Esophagus squamous epithelium (tissue), 5 donors: ENCODE results near the gene C1RL. TPM values are rescaled to one million over a fixed set of nuclear protein-coding genes. Genes with fewer than 3 reads are reported as not detected.

ENCODE experiments used
- DNase-seq: peaks from one replicate; lab custom pipeline; 2025; lab: John Stamatoyannopoulos, UW
- H3K27ac ChIP-seq, 4 donors: fragments of 200-600 bp; sonication (generic); one replicate each; pipeline ENCODE4 v1.5.1; 2016 to 2019; ENCODE audit warnings: mild to moderate bottlenecking in 1 of 4
- H3K27me3 ChIP-seq, 4 donors: fragments of 200-600 bp; sonication (generic); 1 replicate in 3 of 4; 2 replicates in 1 of 4; pipeline versions ENCODE4 v1.5.1 to v1.6.0; 2017 to 2021; ENCODE audit warnings: antibody characterized with exemption in 1 of 4
- H3K36me3 ChIP-seq, 3 donors: fragments of 200-600 bp; sonication (generic); one replicate each; pipeline ENCODE4 v1.5.1; 2016 to 2019
- H3K4me1 ChIP-seq, 3 donors: fragments of 200-600 bp; sonication (generic); one replicate each; pipeline ENCODE4 v1.5.1; 2017 to 2019
- H3K4me3 ChIP-seq, 4 donors: fragments of 200-600 bp; sonication (generic); 1 replicate in 3 of 4; 2 replicates in 1 of 4; pipeline ENCODE4 v1.5.1; 2016 to 2019; ENCODE audit warnings: mild to moderate bottlenecking in 2 of 4, moderate library complexity in 1 of 4
- H3K9me3 ChIP-seq, 3 donors: fragments of 200-600 bp; sonication (generic); one replicate each; pipeline ENCODE4 v1.5.1; 2016 to 2019
- POLR2A ChIP-seq, 4 donors: fragments of 450-650 bp; IDR thresholded peaks; one replicate each; pipeline ENCODE4 v1.6.1; 2017; ENCODE audit warnings: antibody characterized with exemption in 4 of 4, mild to moderate bottlenecking in 4 of 4, moderate library complexity in 3 of 4
- WGBS, 2 donors: methylation state at CpG; one replicate each; pipeline ENCODE4 v1.1.5; 2018; 5-methylcytosine and 5-hydroxymethylcytosine counted together
- intact Hi-C: fragments of 100-400 bp; cut with DNase I; formaldehyde crosslinking; loops from one replicate; pipeline ENCODE4 v1.15.0; 2022
- total RNA-seq, 4 donors: library from RNA; depleted of rRNA; stranded (reverse); fragments of >200 nt; gene quantifications; one replicate each; pipeline ENCODE4 v1.1.0, GENCODE V29; 2016
- TF ChIP-seq, protein P1 (sequence below), 6 experiments: fragments of 450-650 bp in 4 of 6; fragments of 200-600 bp in 2 of 6; sonication (generic) in 2 of 6; IDR thresholded peaks; one replicate each; pipeline ENCODE4 v1.5.1; 2016 to 2019; ENCODE audit warnings: antibody characterized with exemption in 6 of 6, mild to moderate bottlenecking in 4 of 6, moderate library complexity in 4 of 6
- donor health status: DM: yes; HTN: yes; CAD: no.

Gene C1RL
- total RNA-seq, 4 donors from 2014 or later = 13.0 to 53.2 (median 25.8) TPM

DNA sequence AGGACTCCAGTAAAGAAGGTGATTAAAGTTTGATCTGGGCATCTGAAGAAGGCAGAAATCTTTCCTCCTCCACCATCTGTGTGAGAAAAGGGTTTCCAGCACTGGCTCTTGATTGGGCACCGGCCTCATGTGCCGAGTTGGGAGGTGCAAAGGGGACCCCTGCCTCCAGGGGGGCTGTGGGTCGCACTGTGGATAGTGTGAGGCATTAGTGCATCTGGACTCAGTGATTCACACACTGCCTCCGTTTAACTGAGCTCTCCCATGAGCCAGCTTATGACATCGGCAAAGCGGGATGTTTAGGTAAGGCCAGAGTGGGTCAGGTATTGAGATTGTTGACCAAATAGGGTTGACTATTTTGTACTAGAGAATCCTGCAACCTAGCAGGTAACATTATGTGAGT lies 39.6 kb downstream of the C1RL start:
- no peak for DNase-seq
- peaks cover 6 to 52% (median 26%) of the 10 kb centered on the region in 3 donors for H3K4me1 ChIP-seq
- TF ChIP-seq POLR2A (IDR thresholded peaks at IDR 0.05) = no peak
- TF ChIP-seq, protein P1, sequence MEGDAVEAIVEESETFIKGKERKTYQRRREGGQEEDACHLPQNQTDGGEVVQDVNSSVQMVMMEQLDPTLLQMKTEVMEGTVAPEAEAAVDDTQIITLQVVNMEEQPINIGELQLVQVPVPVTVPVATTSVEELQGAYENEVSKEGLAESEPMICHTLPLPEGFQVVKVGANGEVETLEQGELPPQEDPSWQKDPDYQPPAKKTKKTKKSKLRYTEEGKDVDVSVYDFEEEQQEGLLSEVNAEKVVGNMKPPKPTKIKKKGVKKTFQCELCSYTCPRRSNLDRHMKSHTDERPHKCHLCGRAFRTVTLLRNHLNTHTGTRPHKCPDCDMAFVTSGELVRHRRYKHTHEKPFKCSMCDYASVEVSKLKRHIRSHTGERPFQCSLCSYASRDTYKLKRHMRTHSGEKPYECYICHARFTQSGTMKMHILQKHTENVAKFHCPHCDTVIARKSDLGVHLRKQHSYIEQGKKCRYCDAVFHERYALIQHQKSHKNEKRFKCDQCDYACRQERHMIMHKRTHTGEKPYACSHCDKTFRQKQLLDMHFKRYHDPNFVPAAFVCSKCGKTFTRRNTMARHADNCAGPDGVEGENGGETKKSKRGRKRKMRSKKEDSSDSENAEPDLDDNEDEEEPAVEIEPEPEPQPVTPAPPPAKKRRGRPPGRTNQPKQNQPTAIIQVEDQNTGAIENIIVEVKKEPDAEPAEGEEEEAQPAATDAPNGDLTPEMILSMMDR (IDR thresholded peaks at IDR 0.05) = no peak
- peaks cover 0 to 37% (median 0%) of the 10 kb centered on the region in 3 donors for H3K36me3 ChIP-seq
- H3K27ac ChIP-seq = peak overlapping the region in 2 of 4 donors; percentile 29 to 47
- H3K27me3 ChIP-seq = no peaks in the 10 kb centered on the region
- no peak overlapping the region for H3K4me3 ChIP-seq
- intact Hi-C loops = no loop called here
- 86 to 88% methylated on average over 5 of the region's 6 CpGs for WGBS, 2 donors
- H3K9me3 ChIP-seq = no peaks in the 10 kb centered on the region

DNA sequence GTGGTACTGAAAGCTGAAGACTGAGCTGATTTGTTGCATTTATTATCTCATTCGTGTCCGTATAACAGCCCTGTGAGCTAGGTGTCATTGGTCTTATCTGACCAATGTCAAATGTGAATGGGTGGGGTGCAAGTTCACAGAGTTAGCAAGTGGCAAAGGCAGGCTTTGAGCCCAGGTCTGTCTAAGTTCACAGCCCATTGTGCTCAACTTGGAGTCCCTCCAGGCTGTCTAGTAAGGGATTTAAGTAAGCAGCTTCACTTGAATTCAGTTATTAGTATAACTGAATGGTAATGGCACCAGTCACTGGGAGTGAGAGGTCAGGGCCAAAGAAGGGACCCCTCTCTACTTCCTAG lies 40.0 kb downstream of the C1RL start:
- intact Hi-C loops = no loop called here
- Histone ChIP-seq H3K36me3 (peaks cover 0 to 41% (median 0%) of the 10 kb centered on the region in 3 donors), H3K27ac (peak overlapping the region in 3 of 4 donors; percentile 29 to 57 (median 47)), H3K4me1 (peaks cover 6 to 55% (median 26%) of the 10 kb centered on the region in 3 donors), H3K9me3 (no peaks in the 10 kb centered on the region), H3K4me3 (no peak overlapping the region), H3K27me3 (no peaks in the 10 kb centered on the region)
- DNase-seq = no peak
- TF ChIP-seq, protein P1 (IDR thresholded peaks at IDR 0.05) = no peak
- TF ChIP-seq POLR2A (IDR thresholded peaks at IDR 0.05) = no peak
- WGBS, 2 donors = 32 to 48% methylated on average over 2 of the region's 2 CpGs

DNA sequence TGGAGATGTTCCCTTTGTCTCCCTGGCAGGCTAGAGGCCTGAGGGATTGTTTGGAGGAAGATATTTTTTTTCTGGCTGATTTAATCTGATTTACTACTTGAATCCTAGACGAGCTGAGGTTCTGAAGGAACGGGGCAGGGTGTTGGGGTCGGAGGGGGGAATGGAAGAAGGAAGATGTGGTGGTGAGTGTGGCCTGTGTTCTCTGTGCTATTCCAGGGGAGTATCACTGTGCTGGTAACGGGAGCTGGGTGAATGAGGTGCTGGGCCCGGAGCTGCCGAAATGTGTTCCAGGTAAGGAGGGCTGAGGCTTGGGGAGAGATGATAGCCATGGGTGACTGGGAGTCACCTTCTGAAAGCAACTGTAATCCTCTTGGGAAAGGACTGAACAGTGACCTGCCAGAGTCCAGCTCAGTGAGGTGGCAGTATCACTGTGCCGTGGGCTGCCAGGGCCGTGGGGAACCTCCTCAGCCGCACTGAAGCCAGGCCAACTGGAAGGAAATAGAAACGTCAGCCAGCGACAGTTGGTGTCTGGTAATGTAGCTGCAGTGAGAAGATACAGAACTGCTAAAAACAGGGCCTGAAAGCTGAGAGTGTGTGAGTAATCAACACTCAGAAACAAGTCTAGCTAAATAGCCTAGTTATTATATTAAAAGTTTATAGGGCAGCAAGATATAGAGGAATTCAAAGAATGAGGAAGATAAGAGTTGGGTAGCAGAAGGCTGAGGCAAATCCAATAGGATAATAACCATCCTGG lies 40.6 kb downstream of the C1RL start:
- peaks cover 6 to 60% (median 29%) of the 10 kb centered on the region in 3 donors for H3K4me1 ChIP-seq

DNA sequence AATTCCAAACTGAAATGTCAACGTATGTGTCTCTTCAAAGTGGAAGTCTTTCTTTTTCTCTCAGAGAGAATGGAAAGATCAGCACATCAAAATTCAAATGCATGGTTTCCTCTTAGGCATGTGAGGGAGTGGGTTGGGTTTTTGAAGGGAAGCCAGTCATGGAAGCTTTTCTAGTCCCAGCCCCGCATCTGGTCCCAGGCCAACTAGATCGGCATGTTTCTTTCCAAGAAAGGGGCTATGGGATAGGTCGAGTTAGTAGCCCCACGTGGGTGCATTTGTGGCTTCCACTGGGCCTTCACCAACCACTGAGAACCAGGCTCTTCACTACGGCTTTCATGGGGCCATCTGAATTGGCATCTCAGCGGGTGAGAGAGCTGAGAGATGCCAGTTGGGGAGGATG lies 41.9 kb downstream of the C1RL start:
- no peak for DNase-seq
- intact Hi-C loops = no loop called here
- peak overlapping the region; percentile 61 to 69 (median 61) for H3K27ac ChIP-seq
- H3K4me3 ChIP-seq = no peak overlapping the region
- peaks cover 14 to 74% (median 34%) of the 10 kb centered on the region in 3 donors for H3K4me1 ChIP-seq
- no peaks in the 10 kb centered on the region for H3K9me3 ChIP-seq
- peaks cover 0 to 42% (median 0%) of the 10 kb centered on the region in 3 donors for H3K36me3 ChIP-seq
- 47 to 61% methylated on average over 2 to 3 of the region's 7 CpGs for WGBS, 2 donors
- TF ChIP-seq, protein P1 (IDR thresholded peaks at IDR 0.05) = no peak
- no peak for TF ChIP-seq POLR2A (IDR thresholded peaks at IDR 0.05)
- H3K27me3 ChIP-seq = no peaks in the 10 kb centered on the region

More for the DNA sequence above, 40.6 kb downstream of the C1RL start:
- H3K27me3 ChIP-seq = no peaks in the 10 kb centered on the region
- H3K9me3 ChIP-seq = no peaks in the 10 kb centered on the region
- no peak overlapping the region for H3K4me3 ChIP-seq
- peaks cover 0 to 42% (median 0%) of the 10 kb centered on the region in 3 donors for H3K36me3 ChIP-seq
- 44 to 64% methylated on average over 10 to 11 of the region's 11 CpGs for WGBS, 2 donors
- H3K27ac ChIP-seq = peak overlapping the region; percentile 16 to 57 (median 38)
- no peak for DNase-seq
- TF ChIP-seq POLR2A (IDR thresholded peaks at IDR 0.05) = no peak
- TF ChIP-seq, protein P1 (IDR thresholded peaks at IDR 0.05) = no peak
- intact Hi-C loops = no loop called here

DNA sequence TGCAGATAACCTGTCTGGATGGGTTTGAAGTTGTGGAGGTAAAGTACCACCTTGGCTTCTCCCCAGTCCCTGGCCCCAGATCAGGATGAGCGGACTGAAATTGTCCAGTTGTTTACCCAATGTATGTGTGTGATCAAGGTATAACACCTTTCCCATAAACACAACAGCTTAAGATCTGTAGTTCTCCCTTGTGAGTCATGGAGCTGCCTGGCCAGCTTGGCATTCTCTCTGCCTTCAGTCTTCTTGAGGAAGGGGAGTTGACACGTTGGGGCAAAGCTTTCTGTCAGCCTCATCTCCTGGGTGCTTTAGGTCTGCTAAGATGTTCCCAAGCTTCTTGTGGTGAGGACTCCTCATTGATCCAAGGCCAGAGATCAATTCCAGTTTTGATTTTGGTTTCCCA lies 42.4 kb downstream of the C1RL start:
- WGBS, 2 donors = 38 to 42% methylated on average over 2 of the region's 2 CpGs
- TF ChIP-seq, protein P1 (IDR thresholded peaks at IDR 0.05) = no peak
- TF ChIP-seq POLR2A (IDR thresholded peaks at IDR 0.05) = no peak
- H3K27me3 ChIP-seq = no peaks in the 10 kb centered on the region
- H3K4me1 ChIP-seq = peaks cover 14 to 79% (median 38%) of the 10 kb centered on the region in 3 donors
- no peak overlapping the region for H3K4me3 ChIP-seq
- no peaks in the 10 kb centered on the region for H3K9me3 ChIP-seq
- H3K36me3 ChIP-seq = peaks cover 0 to 42% (median 0%) of the 10 kb centered on the region in 3 donors
- DNase-seq = no peak
- intact Hi-C loops = no loop called here
- peak overlapping the region; percentile 61 to 69 (median 61) for H3K27ac ChIP-seq
